ENCODE results near the gene MED25. TPM values are rescaled to one million over a fixed set of nuclear protein-coding genes. Genes with fewer than 3 reads are reported as not detected.

Gene MED25
- total and polyA plus RNA-seq, 2 of the 4 experiments (the other 2 are of a cell fraction), result 4.7 to 38.5 TPM

- H2BK120ac ChIP-seq (ENCODE audit: low read depth, low read length), result no peak overlapping the region
- DNase-seq (no peak), ATAC-seq (ENCODE audit: low read depth) (no peak)
- dilution Hi-C loops (cut with HindIII; ENCODE audit: low sequenced_read_pairs, unreplicated experiment) (no loop called here), in situ Hi-C loops (cut with MboI; ENCODE audit: low sequenced_read_pairs) (no loop called here), intact Hi-C loops (cut with micrococcal nuclease) (loop anchor here (5.0 kb wide), 1 partner anchor 109 kb away; the partner anchor contains the start of gene CPT1C)
- TF ChIP-seq CHD1 (IDR thresholded peaks at IDR 0.05; ENCODE audit: low read depth, low read length) (no peak), BHLHE40 (IDR thresholded peaks at IDR 0.05; ENCODE audit: low read depth, low read length) (no peak), NFE2L2 (IDR thresholded peaks at IDR 0.05; ENCODE audit: low read depth, low read length) (no peak), MXI1 (IDR thresholded peaks at IDR 0.05; ENCODE audit: borderline replicate concordance, low read depth, low read length) (no peak), ELK1 (IDR thresholded peaks at IDR 0.05; ENCODE audit: borderline replicate concordance, low read depth, low read length) (no peak)
- TF ChIP-seq, protein P1, sequence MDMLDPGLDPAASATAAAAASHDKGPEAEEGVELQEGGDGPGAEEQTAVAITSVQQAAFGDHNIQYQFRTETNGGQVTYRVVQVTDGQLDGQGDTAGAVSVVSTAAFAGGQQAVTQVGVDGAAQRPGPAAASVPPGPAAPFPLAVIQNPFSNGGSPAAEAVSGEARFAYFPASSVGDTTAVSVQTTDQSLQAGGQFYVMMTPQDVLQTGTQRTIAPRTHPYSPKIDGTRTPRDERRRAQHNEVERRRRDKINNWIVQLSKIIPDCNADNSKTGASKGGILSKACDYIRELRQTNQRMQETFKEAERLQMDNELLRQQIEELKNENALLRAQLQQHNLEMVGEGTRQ (IDR thresholded peaks at IDR 0.05; ENCODE audit: low read depth, low read length), result no peak
- TF ChIP-seq, protein P2, sequence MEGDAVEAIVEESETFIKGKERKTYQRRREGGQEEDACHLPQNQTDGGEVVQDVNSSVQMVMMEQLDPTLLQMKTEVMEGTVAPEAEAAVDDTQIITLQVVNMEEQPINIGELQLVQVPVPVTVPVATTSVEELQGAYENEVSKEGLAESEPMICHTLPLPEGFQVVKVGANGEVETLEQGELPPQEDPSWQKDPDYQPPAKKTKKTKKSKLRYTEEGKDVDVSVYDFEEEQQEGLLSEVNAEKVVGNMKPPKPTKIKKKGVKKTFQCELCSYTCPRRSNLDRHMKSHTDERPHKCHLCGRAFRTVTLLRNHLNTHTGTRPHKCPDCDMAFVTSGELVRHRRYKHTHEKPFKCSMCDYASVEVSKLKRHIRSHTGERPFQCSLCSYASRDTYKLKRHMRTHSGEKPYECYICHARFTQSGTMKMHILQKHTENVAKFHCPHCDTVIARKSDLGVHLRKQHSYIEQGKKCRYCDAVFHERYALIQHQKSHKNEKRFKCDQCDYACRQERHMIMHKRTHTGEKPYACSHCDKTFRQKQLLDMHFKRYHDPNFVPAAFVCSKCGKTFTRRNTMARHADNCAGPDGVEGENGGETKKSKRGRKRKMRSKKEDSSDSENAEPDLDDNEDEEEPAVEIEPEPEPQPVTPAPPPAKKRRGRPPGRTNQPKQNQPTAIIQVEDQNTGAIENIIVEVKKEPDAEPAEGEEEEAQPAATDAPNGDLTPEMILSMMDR (conservative IDR thresholded peaks at IDR 0.05; ENCODE audit: low read depth, low read length), result no peak
- peak overlapping the region; percentile 20; the same call in 1 of the 2 replicates for H3K4me2 ChIP-seq (ENCODE audit: low read depth, low read length)
- POLR2A ChIA-PET (ENCODE audit: unreplicated experiment), result no interaction called here
- H2AFZ ChIP-seq (replicated peaks; ENCODE audit: low read length, poor library complexity), result no peak overlapping the region
- H3K56ac ChIP-seq (ENCODE audit: extremely low read depth, insufficient read depth, low read length), result no peak overlapping the region
- peaks cover 4 to 25% of the 10 kb centered on the region in 2 experiments; a peak in 3 of 4 replicates for H3K79me1 ChIP-seq (ENCODE audit: low read depth in 1 of 2, low read length in 2 of 2)
- no peak overlapping the region for H3K23ac ChIP-seq (ENCODE audit: low read depth, low read length)
- no peak overlapping the region for H2BK5ac ChIP-seq (ENCODE audit: low read depth, low read length, poor library complexity, severe bottlenecking)
- no peak overlapping the region; the same call in 1 of the 2 replicates for H3K9ac ChIP-seq (ENCODE audit: low read depth, low read length)
- H3K9me3 ChIP-seq (ENCODE audit: control insufficient read depth, insufficient read depth, low read length), result no peaks in the 10 kb centered on the region
- H2AK5ac ChIP-seq (ENCODE audit: low read depth, low read length), result peak overlapping the region; percentile 59
- no peak overlapping the region for H2BK15ac ChIP-seq (ENCODE audit: low read depth, low read length)
- BruUV-seq (replicated peaks), result TSS peak; percentile 67
- peak overlapping the region; percentile 98 for H2AK9ac ChIP-seq (replicated peaks; ENCODE audit: low read depth, low read length, poor library complexity)
- CTCF ChIA-PET, result no interaction called here
- peaks cover 64% of the 10 kb centered on the region for H3K36me3 ChIP-seq (ENCODE audit: control insufficient read depth, insufficient read depth, low read length)
- no peak overlapping the region for H4K91ac ChIP-seq (ENCODE audit: insufficient read depth, low read depth, low read length)
- 50% methylated on average over 12 of the region's 32 CpGs; no CpG with 5 or more reads in 1 of the 2 experiments for WGBS, 2 experiments (ENCODE audit: extremely low coverage in 2 of 2, insufficient read length in 1 of 2)
- H3K4ac ChIP-seq (ENCODE audit: low read depth, low read length), result no peak overlapping the region
- no peaks in the 10 kb centered on the region for H3K27me3 ChIP-seq (ENCODE audit: control insufficient read depth, insufficient read depth, low read length)
- H3K4me3 ChIP-seq (ENCODE audit: insufficient read depth, low read depth, low read length), result peak overlapping the region; percentile 48; the same call in 1 of the 2 replicates
- no peak overlapping the region for H3K14ac ChIP-seq (replicated peaks; ENCODE audit: low read depth, low read length)
- H2BK20ac ChIP-seq (ENCODE audit: low read depth, low read length), result no peak overlapping the region
- H4K5ac ChIP-seq (ENCODE audit: low read depth, low read length), result no peak overlapping the region
- peak overlapping the region; percentile 2; the same call in 1 of the 2 replicates for H3K27ac ChIP-seq (ENCODE audit: insufficient read depth, low read length)
- H3K18ac ChIP-seq (ENCODE audit: low read depth, low read length), result no peak overlapping the region
- peaks cover 10% of the 10 kb centered on the region for H4K20me1 ChIP-seq (ENCODE audit: insufficient read depth, low read length)
- H3K4me1 ChIP-seq (ENCODE audit: control insufficient read depth, insufficient read depth, low read length), result no peaks in the 10 kb centered on the region; the same call in 1 of the 2 replicates
- no peak overlapping the region; a peak in 2 of 4 replicates for H4K8ac ChIP-seq (ENCODE audit: low read depth in 2 of 2, low read length in 2 of 2)
- H3K9me1 ChIP-seq (ENCODE audit: insufficient read depth, low read length), result 0 out of 2 replicates have a peak, but pooled peaks cover 3% of the 10 kb centered on the region
These were observed 16.6 kb upstream of the MED25 start for GRCh38 chr19:49801401-49801888.

All from IMR-90 (cell line).